ENCODE results near the gene PTH2. TPM values are rescaled to one million over a fixed set of nuclear protein-coding genes. Genes with fewer than 3 reads are reported as not detected.
"Not testable (repeated sequence)": the region's sequence is repeated elsewhere in the genome, so short reads cannot be mapped to it uniquely, and the experiment has no call there.

The PTH2 gene
- total RNA-seq, 1 experiment from 2014 or later = not detected

GRCh38 chr19:49382639-49383038, 40.6 kb downstream of the PTH2 start:
- H3K36me3 ChIP-seq = no peaks in the 10 kb centered on the region
- DNase-seq = no peak
- H3K9me3 ChIP-seq = peaks cover 17% of the 10 kb centered on the region
- no peak overlapping the region for H3K4me3 ChIP-seq
- peaks cover 7% of the 10 kb centered on the region; the same call in 1 of the 2 replicates for H3K27me3 ChIP-seq

GRCh38 chr19:49380391-49380790, 42.9 kb downstream of the PTH2 start:
- DNase-seq = no peak
- no peak overlapping the region for H3K4me3 ChIP-seq
- peaks cover 5% of the 10 kb centered on the region; the same call in 1 of the 2 replicates for H3K27me3 ChIP-seq
- peaks cover 17% of the 10 kb centered on the region for H3K9me3 ChIP-seq
- no peaks in the 10 kb centered on the region for H3K36me3 ChIP-seq

GRCh38 chr19:49378512-49378911, 44.7 kb downstream of the PTH2 start:
- H3K9me3 ChIP-seq = peaks cover 13% of the 10 kb centered on the region

GRCh38 chr19:49374665-49375434, 48.4 kb downstream of the PTH2 start:
- no peak for DNase-seq
- 0 out of 2 replicates have a peak, but pooled peaks cover 3% of the 10 kb centered on the region for H3K9me3 ChIP-seq
- no peaks in the 10 kb centered on the region for H3K27me3 ChIP-seq
- no peak overlapping the region for H3K4me3 ChIP-seq
- no peaks in the 10 kb centered on the region for H3K36me3 ChIP-seq

More at GRCh38 chr19:49378512-49378911, 44.7 kb downstream of the PTH2 start:
- H3K36me3 ChIP-seq = no peaks in the 10 kb centered on the region
- DNase-seq = no peak
- no peaks in the 10 kb centered on the region for H3K27me3 ChIP-seq
- H3K4me3 ChIP-seq = no peak overlapping the region

GRCh38 chr19:49373174-49373573, 50.1 kb downstream of the PTH2 start:
- not testable (repeated sequence) for DNase-seq, H3K27me3 ChIP-seq, H3K36me3 ChIP-seq, H3K4me3 ChIP-seq
- H3K9me3 ChIP-seq = peaks cover 13% of the 10 kb centered on the region

Other genes starting within 250 kb of the PTH2 start
- not detected in 2 replicates for gene SLC6A16, start 98.2 kb downstream of the PTH2 start, total RNA-seq (2014; rRNA removed; shearing (Covaris generic); ENCODE audit: low replicate concordance)
- not detected in 2 replicates for gene CD37, start 88.0 kb downstream of the PTH2 start, total RNA-seq (2014; rRNA removed; shearing (Covaris generic); ENCODE audit: low replicate concordance)
- 13.5 and 14.6 TPM in 2 replicates for gene TEAD2, start 61.0 kb downstream of the PTH2 start, total RNA-seq (2014; rRNA removed; shearing (Covaris generic); ENCODE audit: low replicate concordance)
- not detected in 2 replicates for gene DKKL1, start 59.6 kb downstream of the PTH2 start, total RNA-seq (2014; rRNA removed; shearing (Covaris generic); ENCODE audit: low replicate concordance)
- gene KASH5, start 35.2 kb downstream of the PTH2 start, total RNA-seq (2014; rRNA removed; shearing (Covaris generic); ENCODE audit: low replicate concordance) = not detected in 2 replicates
- not detected in 2 replicates for gene GFY, start 1.9 kb upstream of the PTH2 start, total RNA-seq (2014; rRNA removed; shearing (Covaris generic); ENCODE audit: low replicate concordance)
- not detected in 2 replicates for gene SLC17A7, start 18.1 kb upstream of the PTH2 start, total RNA-seq (2014; rRNA removed; shearing (Covaris generic); ENCODE audit: low replicate concordance)
- 121 and 144 TPM in 2 replicates for gene PIH1D1, start 28.4 kb upstream of the PTH2 start, total RNA-seq (2014; rRNA removed; shearing (Covaris generic); ENCODE audit: low replicate concordance)
- 86.4 and 89.0 TPM in 2 replicates for gene ALDH16A1, start 29.8 kb upstream of the PTH2 start, total RNA-seq (2014; rRNA removed; shearing (Covaris generic); ENCODE audit: low replicate concordance)
- gene FLT3LG, start 50.8 kb upstream of the PTH2 start, total RNA-seq (2014; rRNA removed; shearing (Covaris generic); ENCODE audit: low replicate concordance) = 0.25 and 5.0 TPM in 2 replicates
- 1,730 and 3,823 TPM in 2 replicates for gene RPL13A, start 64.2 kb upstream of the PTH2 start, total RNA-seq (2014; rRNA removed; shearing (Covaris generic); ENCODE audit: low replicate concordance)
- 2,408 and 3,564 TPM in 2 replicates for gene RPS11, start 73.0 kb upstream of the PTH2 start, total RNA-seq (2014; rRNA removed; shearing (Covaris generic); ENCODE audit: low replicate concordance)
- gene FCGRT, start 89.2 kb upstream of the PTH2 start, total RNA-seq (2014; rRNA removed; shearing (Covaris generic); ENCODE audit: low replicate concordance) = 29.6 and 58.0 TPM in 2 replicates
- gene RCN3, start 104.6 kb upstream of the PTH2 start, total RNA-seq (2014; rRNA removed; shearing (Covaris generic); ENCODE audit: low replicate concordance) = 131 and 183 TPM in 2 replicates
- 46.1 and 109 TPM in 2 replicates for gene NOSIP, start 157.1 kb upstream of the PTH2 start, total RNA-seq (2014; rRNA removed; shearing (Covaris generic); ENCODE audit: low replicate concordance)
- 0.20 TPM in 1 of 2 replicates, not detected in the other for gene PRRG2, start 157.9 kb upstream of the PTH2 start, total RNA-seq (2014; rRNA removed; shearing (Covaris generic); ENCODE audit: low replicate concordance)
- gene PRR12, start 167.7 kb upstream of the PTH2 start, total RNA-seq (2014; rRNA removed; shearing (Covaris generic); ENCODE audit: low replicate concordance) = 1.2 and 1.8 TPM in 2 replicates
- 66.4 and 72.7 TPM in 2 replicates for gene RRAS, start 216.7 kb upstream of the PTH2 start, total RNA-seq (2014; rRNA removed; shearing (Covaris generic); ENCODE audit: low replicate concordance)
- gene SCAF1, start 218.8 kb upstream of the PTH2 start, total RNA-seq (2014; rRNA removed; shearing (Covaris generic); ENCODE audit: low replicate concordance) = 13.4 and 22.7 TPM in 2 replicates
- 64.1 and 104 TPM in 2 replicates for gene IRF3, start 242.4 kb upstream of the PTH2 start, total RNA-seq (2014; rRNA removed; shearing (Covaris generic); ENCODE audit: low replicate concordance)
- 3.0 TPM in 1 of 2 replicates, not detected in the other for gene BCL2L12, start 242.5 kb upstream of the PTH2 start, total RNA-seq (2014; rRNA removed; shearing (Covaris generic); ENCODE audit: low replicate concordance)

Measured in MG63 (cell line).